UCSD-AML1 (cell line): Measurements from ENCODE around the gene EFNA3.

Experiments
- DNase-seq: peaks from one replicate; lab custom pipeline; 2025; ENCODE audit not compliant: unreplicated experiment; lab: John Stamatoyannopoulos, UW

Gene EFNA3

GRCh38 chr1:155083052-155083541 lies 4.5 kb downstream of the EFNA3 start:
- DNase-seq, result no peak

- peak; percentile 66 for DNase-seq
These were observed 5.5 kb downstream of the EFNA3 start for GRCh38 chr1:155083865-155084721.

GRCh38 chr1:155084722-155085503 lies 6.3 kb downstream of the EFNA3 start:
- peak; percentile 94 for DNase-seq

GRCh38 chr1:155085504-155086127 lies 7.0 kb downstream of the EFNA3 start:
- peak; percentile 57 for DNase-seq

- peak; percentile 77 for DNase-seq
These were observed 7.6 kb downstream of the EFNA3 start for GRCh38 chr1:155086128-155086741.

- peak; percentile 49 for DNase-seq
These were observed 8.4 kb downstream of the EFNA3 start for GRCh38 chr1:155086856-155087535.

- peak; percentile 82 for DNase-seq
These were observed 12.7 kb downstream of the EFNA3 start for GRCh38 chr1:155091071-155092051.

- no peak for DNase-seq
These were observed 13.5 kb downstream of the EFNA3 start for GRCh38 chr1:155092131-155092530.

GRCh38 chr1:155092641-155093040 lies 14.0 kb downstream of the EFNA3 start:
- DNase-seq, result no peak

- DNase-seq, result peak; percentile 54
These were observed 15.4 kb downstream of the EFNA3 start for GRCh38 chr1:155093911-155094621.

GRCh38 chr1:155094622-155094948 lies 15.9 kb downstream of the EFNA3 start:
- no peak for DNase-seq

- DNase-seq, result no peak
These were observed 20.7 kb downstream of the EFNA3 start for GRCh38 chr1:155099331-155099730.

GRCh38 chr1:155103325-155103724 lies 24.7 kb downstream of the EFNA3 start:
- DNase-seq, result no peak

- DNase-seq, result no peak
These were observed 26.2 kb downstream of the EFNA3 start for GRCh38 chr1:155104605-155105534.

GRCh38 chr1:155105604-155106011 lies 27.0 kb downstream of the EFNA3 start:
- no peak for DNase-seq

- no peak for DNase-seq
These were observed 28.2 kb downstream of the EFNA3 start for GRCh38 chr1:155106862-155107261.
